GM21515 (cell line): Measurements from ENCODE around the gene C6orf15.

Experiments
- ATAC-seq: cut with Tn5 transposase; IDR thresholded peaks from one replicate; pipeline ENCODE4 v1.9.1; 2021; ENCODE audit not compliant: unreplicated experiment

Gene C6orf15

GRCh38 chr6:31131595-31131994 is 19.2 kb upstream of the C6orf15 start:
- ATAC-seq = no peak

DNA sequence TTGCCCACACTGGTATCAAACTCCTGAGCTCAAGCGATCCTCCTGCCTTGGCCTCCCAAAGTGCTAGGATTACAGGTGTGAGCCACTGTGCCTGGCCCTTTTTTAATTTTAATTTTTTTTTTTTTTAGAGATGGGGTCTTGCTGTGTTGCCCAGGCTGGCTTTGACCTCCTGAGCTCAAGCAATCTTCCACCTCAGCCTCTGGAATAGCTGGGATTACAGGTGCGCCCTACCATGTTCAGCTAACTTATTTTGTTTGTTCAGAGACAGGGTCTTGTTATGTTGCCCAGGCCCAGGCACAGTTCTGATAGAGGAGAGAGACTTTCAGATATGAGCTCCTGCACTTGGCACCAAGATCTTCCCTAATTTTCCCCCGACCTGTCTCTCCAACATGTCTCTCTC is 18.4 kb upstream of the C6orf15 start:
- no peak for ATAC-seq

- ATAC-seq = no peak
Measured at GRCh38 chr6:31129130-31129529, 16.8 kb upstream of the C6orf15 start.

- ATAC-seq = no peak
Measured at GRCh38 chr6:31128093-31128676, 15.8 kb upstream of the C6orf15 start.

DNA sequence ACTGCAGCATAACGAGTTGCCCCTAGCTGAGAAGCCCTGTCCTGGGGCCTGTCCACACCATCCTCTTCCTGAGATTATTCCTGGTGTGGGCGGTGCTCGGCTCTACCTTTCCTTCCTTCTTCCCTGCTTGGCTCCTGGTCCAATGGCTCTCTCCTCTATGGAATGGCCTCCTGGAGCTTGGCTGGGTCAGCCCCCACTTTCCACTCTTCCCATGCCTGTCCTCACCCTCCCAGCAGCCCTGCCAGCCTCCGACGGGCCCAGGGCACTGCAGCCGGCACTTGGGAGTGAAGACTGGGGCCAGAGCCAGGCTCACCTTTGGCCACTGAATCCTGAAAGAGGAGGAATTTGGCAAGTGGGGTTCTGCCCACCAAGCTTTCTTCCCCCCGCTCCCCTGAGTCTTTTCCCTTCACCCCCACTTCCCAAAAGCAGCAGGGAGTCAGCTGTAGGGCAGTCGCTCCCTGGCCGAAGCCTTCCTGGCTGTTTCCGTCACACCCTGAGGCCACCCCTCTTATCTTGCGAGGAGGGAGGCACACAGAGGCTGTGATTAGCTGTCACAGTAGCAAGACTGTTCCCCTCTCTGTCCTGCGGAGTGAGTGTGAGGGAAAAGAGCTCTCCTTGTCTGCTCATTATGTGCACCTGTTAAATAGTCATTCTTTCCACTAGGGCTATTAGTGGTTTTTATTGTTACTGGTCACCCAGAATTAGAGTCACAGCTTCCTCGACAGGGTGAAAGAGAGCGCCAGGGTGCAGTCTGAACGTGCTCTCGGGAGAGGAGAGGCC is 14.2 kb upstream of the C6orf15 start:
- no peak for ATAC-seq

GRCh38 chr6:31125586-31126363 is 13.4 kb upstream of the C6orf15 start:
- no peak for ATAC-seq

GRCh38 chr6:31125162-31125561 is 12.8 kb upstream of the C6orf15 start:
- ATAC-seq = no peak

DNA sequence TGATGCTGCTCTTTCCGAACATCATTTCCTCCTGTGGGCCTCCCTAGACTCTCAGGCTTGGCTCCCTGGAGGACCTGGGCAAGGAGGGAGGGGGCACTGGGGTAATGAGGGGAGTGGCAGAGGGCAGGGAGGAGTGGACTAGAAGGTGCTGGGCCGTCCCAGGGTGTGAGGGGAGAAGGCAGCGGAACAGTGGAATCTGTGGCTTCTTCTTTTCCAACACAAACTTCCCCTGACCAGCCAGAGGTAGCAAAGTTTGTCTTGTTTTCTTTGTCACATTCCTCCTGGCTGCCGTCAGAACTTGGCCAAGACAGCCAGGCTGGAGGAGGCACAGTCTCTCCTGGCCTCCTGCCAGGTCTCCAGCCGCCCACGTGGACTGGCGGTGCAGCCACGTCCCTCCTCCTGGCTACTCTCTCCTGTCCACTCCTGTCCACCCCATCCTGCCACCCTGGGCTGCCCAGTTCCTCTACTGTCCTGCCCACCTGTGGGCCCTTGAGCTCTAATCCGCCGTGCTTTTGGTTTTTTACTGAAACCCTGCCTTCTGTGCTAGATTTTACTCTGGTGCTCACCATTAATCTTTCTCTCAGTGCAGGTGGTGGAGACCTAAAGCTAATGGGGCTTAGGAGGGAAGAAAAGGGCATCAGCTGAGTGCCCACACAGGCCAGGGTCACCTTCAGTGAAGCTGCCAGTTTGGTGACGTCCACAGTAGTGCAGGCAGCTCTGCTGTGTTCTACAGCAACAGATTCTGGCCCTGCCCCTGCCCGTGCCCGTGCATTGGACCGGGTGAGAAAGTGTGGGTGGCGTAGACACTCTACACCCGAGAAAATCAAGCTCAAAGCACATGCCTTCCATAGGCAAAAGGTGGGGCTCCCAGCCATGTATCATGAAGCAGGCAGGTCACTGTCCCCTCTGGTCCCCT is 10.7 kb upstream of the C6orf15 start:
- no peak for ATAC-seq

- no peak for ATAC-seq
Measured at GRCh38 chr6:31121131-31121790, 8.9 kb upstream of the C6orf15 start.

- no peak for ATAC-seq
Measured at GRCh38 chr6:31120151-31120915, 8.0 kb upstream of the C6orf15 start, which contains the start of gene CDSN. Gene CDSN (minus strand): TSS chr6:31120446. CDS start chr6:31120419, 27 bp downstream.

DNA sequence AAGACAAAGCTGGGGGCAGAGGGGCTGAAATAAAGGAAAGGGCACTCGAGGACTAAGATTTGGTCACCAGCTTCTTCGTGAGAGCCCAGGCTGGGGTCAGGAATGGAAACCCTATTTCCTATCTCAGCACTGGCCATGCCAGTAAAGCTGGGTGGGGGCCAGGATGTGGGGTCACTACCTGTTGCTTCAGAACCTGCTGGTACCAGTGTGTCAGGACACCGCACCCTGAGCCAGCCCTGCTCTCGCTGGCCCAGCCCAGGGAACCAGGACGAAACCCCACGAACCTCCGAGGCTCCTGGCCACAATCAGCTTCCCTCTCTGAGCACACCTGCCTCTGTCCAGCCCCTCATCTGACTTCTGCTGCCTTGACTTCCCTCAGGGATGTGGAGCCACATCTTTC is 5.8 kb upstream of the C6orf15 start:
- no peak for ATAC-seq

- no peak for ATAC-seq
Measured at GRCh38 chr6:31116661-31117385, 4.4 kb upstream of the C6orf15 start.

DNA sequence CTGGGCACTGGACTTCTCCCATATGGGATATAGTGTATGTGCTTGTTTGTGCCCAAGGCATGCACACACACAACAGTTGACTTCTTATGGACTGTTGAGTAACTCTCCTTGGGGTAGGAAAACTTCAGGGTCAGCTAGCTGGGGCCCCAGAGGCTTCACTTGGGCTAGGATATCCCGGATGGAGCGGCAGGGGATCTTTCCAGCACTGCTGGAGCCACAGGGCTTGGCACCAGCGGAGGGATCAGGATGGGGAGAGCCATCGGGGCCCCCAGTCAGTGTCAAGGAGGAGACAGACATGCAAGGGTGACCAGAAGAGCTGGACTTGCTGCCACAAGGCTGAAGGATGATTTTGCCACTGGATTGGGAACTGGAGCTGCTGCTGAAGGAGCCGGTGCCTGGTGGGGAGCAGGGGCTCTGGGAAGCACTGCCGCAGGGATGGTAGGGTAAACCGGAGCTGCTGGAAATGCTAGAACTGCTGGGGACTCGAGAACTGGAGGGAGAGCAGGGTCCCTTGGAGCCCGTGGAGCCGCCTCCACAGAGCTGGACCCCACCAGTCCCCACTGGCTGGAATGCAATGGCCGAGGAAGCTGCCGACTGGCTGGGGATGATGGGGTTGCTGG is 3.7 kb upstream of the C6orf15 start:
- no peak for ATAC-seq

DNA sequence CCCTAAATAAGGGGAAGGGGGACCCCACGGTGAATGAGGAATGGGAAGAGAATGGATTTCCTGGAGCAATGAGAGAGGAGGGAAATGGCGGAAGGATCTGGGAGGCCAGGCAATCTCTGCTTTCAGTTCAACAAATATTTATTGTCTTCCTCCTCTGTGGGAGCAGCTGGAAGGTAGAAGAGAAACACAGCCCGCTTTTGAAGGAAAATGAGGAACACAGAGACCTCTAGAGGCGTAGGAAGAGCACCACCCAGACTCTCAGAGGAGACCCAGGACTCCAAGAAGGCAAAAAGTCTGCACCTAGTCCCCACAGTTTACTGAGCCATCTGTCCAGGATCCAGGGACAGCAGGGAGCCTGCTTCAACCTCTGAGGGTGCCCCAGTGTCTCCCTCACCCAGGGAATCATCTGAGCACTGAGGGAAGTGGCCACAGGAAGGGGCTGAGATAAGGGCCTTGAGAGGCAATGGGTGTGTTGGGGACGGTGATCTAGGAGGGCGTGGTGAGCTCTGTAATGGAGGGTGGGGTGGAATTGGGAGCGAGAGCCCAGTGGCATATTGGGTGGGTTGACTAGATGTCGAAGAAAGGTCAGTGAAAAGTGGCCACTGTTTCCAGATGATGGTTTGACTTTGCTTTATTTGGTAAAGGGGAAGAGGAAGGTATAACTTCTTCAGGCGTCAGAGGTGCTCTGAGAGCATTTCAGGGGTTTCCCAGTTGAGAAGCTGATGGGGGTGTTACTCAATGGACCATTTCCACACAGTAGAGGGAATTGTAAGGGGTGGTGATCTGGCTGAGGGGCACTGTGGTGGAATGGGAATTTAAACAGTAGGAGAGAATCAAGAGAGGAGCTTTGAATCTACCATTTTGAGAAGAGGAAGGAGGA is 2.8 kb upstream of the C6orf15 start:
- ATAC-seq = no peak

DNA sequence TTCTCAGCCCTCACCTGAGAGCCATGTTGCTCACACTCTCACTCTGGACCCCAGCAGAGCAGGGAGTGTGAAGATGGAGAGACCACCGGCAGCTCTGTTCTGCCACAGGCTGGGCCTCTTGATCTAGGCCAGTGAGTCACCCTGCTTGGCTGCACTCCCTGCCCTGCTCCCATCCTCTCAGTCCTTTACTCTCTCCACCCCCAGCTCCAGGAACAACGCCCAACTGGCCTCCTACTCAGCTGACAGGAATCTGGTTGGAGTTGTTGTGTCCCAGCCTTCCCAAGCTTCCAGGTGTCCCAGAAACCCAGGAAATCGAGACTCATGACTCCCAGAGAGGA is 2.1 kb upstream of the C6orf15 start, which contains the start of gene PSORS1C1:
TSS of gene PSORS1C1 (plus strand) at position 260 of the 338 bp plus-strand sequence. CDS start 14,833 bp downstream, outside the sequence.
- ATAC-seq = no peak

GRCh38 chr6:31113861-31114540 is 1.6 kb upstream of the C6orf15 start:
- no peak for ATAC-seq

GRCh38 chr6:31111712-31112111 is 663 bp downstream of the C6orf15 start:
- no peak for ATAC-seq
